Choroid plexus epithelial cell (primary cell): ENCODE measurements around the gene OOSP3.
"Not testable (repeated sequence)": the region's sequence is repeated elsewhere in the genome, so short reads cannot be mapped to it uniquely, and the experiment has no call there.

ENCODE experiments used
- DNase-seq: peaks from one replicate; pipeline ENCODE4 v3.0.0-alpha.2; 2010; ENCODE audit warnings: low read depth
- H3K4me3 ChIP-seq: 2 replicates; pipeline ENCODE4 v1.5.1; 2011; ENCODE audit warnings: low read depth, mild to moderate bottlenecking, control low read depth, low read length, moderate library complexity
- CTCF ChIP-seq: conservative IDR thresholded peaks from 2 replicates; pipeline ENCODE4 v1.5.1; 2011; ENCODE audit warnings: low read depth, mild to moderate bottlenecking, control low read depth, inconsistent platforms, low read length, moderate library complexity

Gene OOSP3

GRCh38 chr11:59877325-59877724, 1.3 kb upstream of the OOSP3 start:
- H3K4me3 ChIP-seq = no peak overlapping the region
- no peak for TF ChIP-seq CTCF
- no peak for DNase-seq

GRCh38 chr11:59877784-59878183, 798 bp upstream of the OOSP3 start:
- DNase-seq = no peak
- TF ChIP-seq CTCF = no peak

GRCh38 chr11:59879567-59879966, 985 bp downstream of the OOSP3 start:
- TF ChIP-seq CTCF = no peak
- DNase-seq = no peak
- H3K4me3 ChIP-seq = no peak overlapping the region

More at GRCh38 chr11:59877784-59878183, 798 bp upstream of the OOSP3 start:
- H3K4me3 ChIP-seq = no peak overlapping the region

- H3K4me3 ChIP-seq = no peak overlapping the region
- no peak for DNase-seq
- no peak for TF ChIP-seq CTCF
Measured at GRCh38 chr11:59883597-59883996, 5.0 kb downstream of the OOSP3 start.

- H3K4me3 ChIP-seq, DNase-seq: not testable (repeated sequence)
Measured at GRCh38 chr11:59887156-59887555, 8.6 kb downstream of the OOSP3 start.

- TF ChIP-seq CTCF = no peak
- H3K4me3 ChIP-seq = no peak overlapping the region
- DNase-seq = peak; percentile 18
Measured at GRCh38 chr11:59891781-59892181, 13.2 kb downstream of the OOSP3 start.

GRCh38 chr11:59894616-59895015, 16.0 kb downstream of the OOSP3 start:
- no peak for DNase-seq
- TF ChIP-seq CTCF = no peak
- H3K4me3 ChIP-seq = no peak overlapping the region

- no peak for DNase-seq
- H3K4me3 ChIP-seq = no peak overlapping the region
- no peak for TF ChIP-seq CTCF
Measured at GRCh38 chr11:59898046-59898445, 19.5 kb downstream of the OOSP3 start.
